ENCODE measurements around the gene NEK8. TPM values are rescaled to one million over a fixed set of nuclear protein-coding genes. Genes with fewer than 3 reads are reported as not detected.

The NEK8 gene
- polyA plus RNA-seq, 1 donor from 2014 or later, result 1.5 TPM

GRCh38 chr17:28714281-28714680 is 14.3 kb upstream of the NEK8 start:
- Histone ChIP-seq H3K9me2 (ENCODE audit: insufficient read depth, low read length) (no peaks in the 10 kb centered on the region), H4K20me1 (ENCODE audit: insufficient read depth) (no peaks in the 10 kb centered on the region), H3F3A (ENCODE audit: insufficient read depth, low read length, poor library complexity, severe bottlenecking) (peaks cover 3% of the 10 kb centered on the region), H3K9ac (ENCODE audit: low read length) (no peak overlapping the region), H2AFZ (ENCODE audit: low read depth, low read length) (no peak overlapping the region), H3K9me3 (ENCODE audit: low read length) (no peaks in the 10 kb centered on the region), H3K79me2 (replicated peaks; ENCODE audit: insufficient read depth, low read length) (no peaks in the 10 kb centered on the region), H3K27me3 (ENCODE audit: insufficient read depth, low read depth, low read length) (peaks cover 28% of the 10 kb centered on the region), H3K4me2 (ENCODE audit: low read length) (no peak overlapping the region), H3K27ac (ENCODE audit: low read length) (no peak overlapping the region), H3K36me3 (ENCODE audit: insufficient read depth, low read length) (no peaks in the 10 kb centered on the region), H3K4me3 (ENCODE audit: low read length) (no peak overlapping the region)
- no peak for TF ChIP-seq EP300 (conservative IDR thresholded peaks at IDR 0.05; ENCODE audit: poor library complexity, severe bottlenecking)
- TF ChIP-seq RAD21 (conservative IDR thresholded peaks at IDR 0.05), result no peak
- no peak for TF ChIP-seq TAF1 (IDR thresholded peaks at IDR 0.05; ENCODE audit: low read depth)
- TF ChIP-seq SMC3 (conservative IDR thresholded peaks at IDR 0.05; ENCODE audit: poor library complexity), result no peak
- TF ChIP-seq POLR2AphosphoS5 (IDR thresholded peaks at IDR 0.05), result no peak
- no peak for TF ChIP-seq EZH2 (IDR thresholded peaks at IDR 0.05; ENCODE audit: borderline replicate concordance, insufficient read depth, low read length, poor library complexity, severe bottlenecking)
- TF ChIP-seq CTCF (IDR thresholded peaks at IDR 0.05; ENCODE audit: poor library complexity, severe bottlenecking), result no peak
- TF ChIP-seq REST (IDR thresholded peaks at IDR 0.05; ENCODE audit: borderline replicate concordance), result no peak
- no peak for TF ChIP-seq MXI1 (conservative IDR thresholded peaks at IDR 0.05; ENCODE audit: poor library complexity, severe bottlenecking)

GRCh38 chr17:28715217-28715616 is 13.4 kb upstream of the NEK8 start:
- no peak overlapping the region for H3K4me3 ChIP-seq (ENCODE audit: low read length)
- H3K27ac ChIP-seq (ENCODE audit: low read length), result no peak overlapping the region
- no peak overlapping the region for H2AFZ ChIP-seq (ENCODE audit: low read depth, low read length)
- TF ChIP-seq MXI1 (conservative IDR thresholded peaks at IDR 0.05; ENCODE audit: poor library complexity, severe bottlenecking), result no peak
- no peak for TF ChIP-seq SMC3 (conservative IDR thresholded peaks at IDR 0.05; ENCODE audit: poor library complexity)
- no peak for TF ChIP-seq CTCF (IDR thresholded peaks at IDR 0.05; ENCODE audit: poor library complexity, severe bottlenecking)
- TF ChIP-seq RAD21 (conservative IDR thresholded peaks at IDR 0.05), result no peak
- H3K9ac ChIP-seq (ENCODE audit: low read length), result no peak overlapping the region
- H3F3A ChIP-seq (ENCODE audit: insufficient read depth, low read length, poor library complexity, severe bottlenecking), result no peaks in the 10 kb centered on the region
- H3K9me3 ChIP-seq (ENCODE audit: low read length), result no peaks in the 10 kb centered on the region
- H4K20me1 ChIP-seq (ENCODE audit: insufficient read depth), result no peaks in the 10 kb centered on the region
- peaks cover 2% of the 10 kb centered on the region for H3K79me2 ChIP-seq (replicated peaks; ENCODE audit: insufficient read depth, low read length)
- no peaks in the 10 kb centered on the region for H3K36me3 ChIP-seq (ENCODE audit: insufficient read depth, low read length)
- H3K27me3 ChIP-seq (ENCODE audit: insufficient read depth, low read depth, low read length), result peaks cover 28% of the 10 kb centered on the region
- no peak overlapping the region for H3K4me2 ChIP-seq (ENCODE audit: low read length)
- no peaks in the 10 kb centered on the region for H3K9me2 ChIP-seq (ENCODE audit: insufficient read depth, low read length)
